SW 1271 (cell line): ENCODE data around the gene SPSB1.
A peak's percentile ranks its signal among the peaks of the same experiment; 100 is the strongest.

Source experiments
- DNase-seq, 2 experiments: peaks; one replicate each; lab custom pipeline; 2025; lab: John Stamatoyannopoulos, UW

The SPSB1 gene

DNA sequence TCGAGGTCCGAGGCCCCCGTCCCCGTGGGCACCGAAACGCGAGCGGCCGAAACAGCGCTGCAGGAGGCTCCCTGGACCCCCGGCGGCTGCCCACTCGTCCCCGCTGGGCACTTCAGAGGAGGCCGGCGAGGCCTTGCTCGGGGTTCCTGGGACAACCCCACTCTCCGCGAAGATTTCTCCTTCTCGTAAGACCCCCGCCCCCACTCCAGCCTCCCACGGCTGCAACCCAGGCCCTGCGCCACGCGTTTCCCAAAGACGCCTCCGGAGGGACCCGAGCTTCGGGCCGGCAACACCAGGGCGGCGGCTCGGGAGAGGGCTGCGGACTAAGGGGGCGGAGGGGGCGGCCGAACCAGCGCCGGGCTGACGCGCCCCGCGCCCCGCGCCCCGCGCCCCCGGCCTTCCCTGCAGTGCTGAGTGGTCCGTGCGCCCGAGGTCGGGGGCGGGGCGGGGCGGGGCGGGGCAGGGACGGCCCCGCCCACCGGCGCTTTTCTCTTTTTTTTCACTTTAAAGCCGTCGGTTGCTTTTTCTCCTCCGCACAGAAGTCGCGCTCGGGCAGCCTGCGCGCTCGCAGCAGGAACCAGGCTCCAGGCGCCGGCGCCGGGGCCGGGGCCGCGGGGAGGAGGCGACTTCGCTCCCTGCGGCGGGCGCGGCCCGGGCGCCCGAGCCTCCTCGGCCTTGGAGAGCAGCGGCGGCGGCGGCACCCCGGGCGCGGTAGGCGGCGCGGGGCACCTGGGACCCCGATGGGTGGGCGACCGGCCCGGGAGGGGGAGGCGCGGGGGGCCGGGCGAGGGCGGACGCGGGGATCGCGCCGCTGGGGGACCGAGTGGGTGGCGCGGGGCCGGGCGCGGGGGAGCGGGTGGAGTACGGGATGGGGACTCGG lies at the start of gene SPSB1:
TSS of gene SPSB1 (plus strand) at position 534 of the 880 bp plus-strand sequence. CDS start 62,998 bp downstream, outside the sequence.
- DNase-seq = peak; percentile 25 to 46

DNA sequence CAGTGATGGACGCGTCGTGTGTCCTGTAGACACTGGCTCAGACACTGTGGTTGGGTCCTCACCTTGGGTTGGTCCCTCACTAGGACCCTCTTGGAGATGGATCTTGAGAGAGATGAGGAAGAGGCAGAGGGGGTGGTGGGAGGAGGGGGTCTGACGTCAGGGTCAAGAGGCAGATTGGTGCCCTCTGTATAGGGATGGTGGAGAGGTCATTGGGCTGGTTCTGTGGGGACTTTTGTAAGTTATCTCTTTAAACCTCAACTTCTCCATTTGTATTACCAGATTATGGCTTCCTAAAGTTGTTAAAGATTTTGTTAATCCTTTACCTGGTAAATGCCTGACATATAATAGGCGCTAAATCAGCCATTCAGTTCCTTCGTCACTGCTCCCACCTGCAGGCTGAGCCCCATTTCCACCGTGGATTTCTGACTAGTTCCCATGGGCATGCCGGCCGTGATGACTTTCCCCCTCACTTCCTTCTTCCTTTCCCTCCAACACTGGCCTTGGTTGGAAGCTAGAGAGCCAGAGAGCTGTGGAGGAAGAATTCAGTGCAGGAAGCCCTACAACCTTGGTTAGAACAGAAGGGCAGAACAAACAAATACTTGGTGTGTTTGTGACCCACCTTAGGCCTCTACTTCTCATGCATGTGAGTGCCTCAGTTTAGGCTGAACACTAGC lies 49.5 kb upstream of the SPSB1 start:
- no peak for DNase-seq

DNA sequence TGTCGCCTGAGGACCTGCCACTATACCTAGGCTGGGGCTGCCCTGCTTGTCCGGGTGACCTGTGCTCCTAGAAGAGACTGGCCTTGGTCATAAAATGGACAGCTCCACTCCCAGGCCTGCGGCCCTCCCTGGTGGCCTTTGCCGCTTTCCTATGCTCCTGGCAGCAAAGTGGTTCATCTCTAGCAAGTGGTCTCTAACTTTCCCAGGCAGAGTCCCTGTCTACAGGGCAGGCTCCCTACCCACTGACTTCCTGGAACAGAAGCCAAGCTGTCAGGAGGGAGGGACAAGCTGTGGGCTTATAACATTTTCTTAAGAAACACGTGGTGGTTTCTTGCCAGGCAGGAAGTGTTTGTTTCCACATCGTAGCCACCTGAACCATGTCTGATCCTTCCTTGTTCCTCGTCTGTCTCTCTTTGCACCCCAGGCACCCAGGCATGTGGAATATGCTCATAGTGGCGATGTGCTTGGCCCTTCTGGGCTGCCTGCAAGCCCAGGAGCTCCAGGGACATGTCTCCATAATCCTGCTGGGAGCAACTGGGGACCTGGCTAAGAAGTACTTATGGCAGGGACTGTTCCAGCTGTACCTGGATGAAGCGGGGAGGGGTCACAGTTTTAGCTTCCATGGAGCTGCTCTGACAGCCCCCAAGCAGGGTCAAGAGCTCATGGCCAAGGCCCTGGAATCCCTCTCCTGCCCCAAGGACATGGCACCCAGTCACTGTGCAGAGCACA lies 48.0 kb upstream of the SPSB1 start:
- no peak for DNase-seq

DNA sequence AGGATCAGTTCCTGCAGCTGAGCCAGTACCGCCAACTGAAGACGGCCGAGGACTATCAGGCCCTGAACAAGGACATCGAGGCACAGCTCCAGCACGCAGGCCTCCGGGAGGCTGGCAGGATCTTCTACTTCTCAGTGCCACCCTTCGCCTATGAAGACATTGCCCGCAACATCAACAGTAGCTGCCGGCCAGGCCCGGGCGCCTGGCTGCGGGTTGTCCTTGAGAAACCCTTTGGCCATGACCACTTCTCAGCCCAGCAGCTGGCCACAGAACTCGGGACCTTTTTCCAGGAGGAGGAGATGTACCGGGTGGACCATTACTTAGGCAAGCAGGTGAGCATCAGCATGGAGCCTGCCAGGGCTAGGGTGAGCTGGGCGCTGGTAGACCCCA lies 47.5 kb upstream of the SPSB1 start:
- DNase-seq = no peak

DNA sequence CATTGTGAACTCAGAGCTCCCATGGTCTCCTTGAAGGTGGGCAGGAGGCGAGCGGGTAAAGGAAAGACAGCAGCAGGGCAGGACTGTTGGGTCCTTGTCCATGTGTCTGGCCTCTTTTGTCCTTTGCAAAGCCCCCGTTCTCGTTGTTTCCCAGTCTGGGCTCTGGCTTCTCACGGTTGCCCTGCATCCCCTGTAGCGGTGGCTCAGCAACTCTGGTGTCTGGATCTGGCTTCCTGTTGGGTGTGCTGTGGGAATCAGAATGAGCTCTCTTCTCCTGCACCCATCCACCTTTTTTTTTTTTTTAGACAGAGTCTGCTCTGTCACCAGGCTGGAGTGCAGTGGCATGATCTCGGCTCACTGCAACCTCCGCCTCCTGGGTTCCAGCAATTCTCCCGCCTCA lies 47.0 kb upstream of the SPSB1 start:
- no peak for DNase-seq

DNA sequence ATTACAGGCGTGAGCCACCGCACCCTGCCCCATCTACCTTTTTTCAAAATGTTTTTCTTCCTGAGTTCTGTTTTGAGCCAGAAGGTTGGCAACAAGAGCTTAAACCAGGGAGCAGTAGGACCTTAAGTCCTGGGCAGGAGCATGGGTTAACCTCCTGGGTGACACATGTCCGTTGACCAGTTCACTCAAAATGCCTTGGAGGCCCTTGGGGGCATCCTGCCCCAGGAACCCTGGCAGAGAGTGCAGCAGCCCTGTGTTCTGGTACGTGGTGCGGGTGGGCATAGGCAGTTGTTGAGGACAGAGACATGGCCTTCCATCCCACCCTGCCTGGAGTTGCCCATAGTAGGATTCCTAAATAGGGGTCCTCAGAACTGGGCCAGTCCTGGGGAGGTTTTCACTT lies 46.5 kb upstream of the SPSB1 start:
- DNase-seq = no peak

DNA sequence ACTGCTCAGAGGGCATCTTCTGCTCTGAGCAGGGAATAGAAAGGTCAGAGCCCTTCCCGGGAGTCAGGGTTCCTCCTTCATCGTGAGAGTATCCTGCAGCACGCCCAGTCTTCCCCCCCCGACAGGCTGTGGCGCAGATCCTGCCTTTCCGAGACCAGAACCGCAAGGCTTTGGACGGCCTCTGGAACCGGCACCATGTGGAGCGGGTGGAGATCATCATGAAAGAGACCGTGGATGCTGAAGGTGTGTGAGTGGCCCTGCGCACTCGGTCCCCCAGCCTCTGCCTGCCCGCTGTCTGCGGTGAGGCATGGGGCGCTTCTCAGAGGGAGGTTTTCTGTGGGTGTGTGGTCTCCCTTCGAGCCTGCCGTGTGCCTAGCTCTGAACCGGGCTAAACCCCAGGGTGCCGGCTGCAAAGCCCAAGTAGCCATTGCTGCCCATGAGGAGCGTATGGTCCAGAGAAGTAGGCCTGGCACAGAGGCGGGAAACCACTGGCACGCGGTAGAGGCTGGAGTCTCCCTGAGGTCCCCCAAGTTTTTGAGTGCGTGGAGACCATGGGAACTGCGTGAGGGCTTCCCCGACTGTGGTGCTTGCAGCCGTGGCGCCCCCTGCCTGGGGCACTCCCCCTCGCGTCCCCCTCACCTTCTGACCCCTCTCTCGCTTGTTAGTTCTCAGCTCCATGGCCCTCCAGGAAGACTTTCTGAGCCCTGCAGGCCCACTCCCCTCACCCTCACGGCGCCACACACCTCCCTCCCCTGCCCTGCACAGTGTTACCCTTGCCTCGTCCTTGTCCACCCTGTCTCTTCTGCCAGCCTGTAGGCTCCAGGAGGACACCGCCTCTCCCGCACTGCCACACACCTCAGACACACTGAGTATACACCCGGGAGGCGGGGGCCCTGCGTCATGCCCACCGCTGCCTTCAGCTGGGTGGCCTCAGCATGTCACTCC lies 45.6 kb upstream of the SPSB1 start:
- no peak for DNase-seq

DNA sequence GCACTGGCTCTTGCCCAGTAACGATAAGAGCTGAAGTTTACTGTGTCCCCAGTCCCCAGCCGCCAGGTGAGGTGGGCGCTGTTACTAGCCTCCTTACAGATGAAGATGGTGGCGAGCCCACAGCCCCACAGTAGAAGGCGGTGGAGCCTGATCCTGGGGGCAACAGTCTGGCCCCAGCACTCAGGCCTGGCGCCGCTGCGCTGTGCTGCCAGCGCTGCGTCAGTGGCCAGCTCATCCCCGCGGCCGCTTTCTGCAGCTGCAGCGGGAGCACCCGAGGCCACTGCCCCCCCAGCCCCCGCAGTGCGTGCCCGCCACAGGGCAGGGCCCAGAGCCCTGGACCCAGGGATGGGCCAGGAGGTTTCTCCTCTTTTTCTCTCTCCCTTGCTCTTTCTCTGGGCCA lies 44.8 kb upstream of the SPSB1 start:
- no peak for DNase-seq

DNA sequence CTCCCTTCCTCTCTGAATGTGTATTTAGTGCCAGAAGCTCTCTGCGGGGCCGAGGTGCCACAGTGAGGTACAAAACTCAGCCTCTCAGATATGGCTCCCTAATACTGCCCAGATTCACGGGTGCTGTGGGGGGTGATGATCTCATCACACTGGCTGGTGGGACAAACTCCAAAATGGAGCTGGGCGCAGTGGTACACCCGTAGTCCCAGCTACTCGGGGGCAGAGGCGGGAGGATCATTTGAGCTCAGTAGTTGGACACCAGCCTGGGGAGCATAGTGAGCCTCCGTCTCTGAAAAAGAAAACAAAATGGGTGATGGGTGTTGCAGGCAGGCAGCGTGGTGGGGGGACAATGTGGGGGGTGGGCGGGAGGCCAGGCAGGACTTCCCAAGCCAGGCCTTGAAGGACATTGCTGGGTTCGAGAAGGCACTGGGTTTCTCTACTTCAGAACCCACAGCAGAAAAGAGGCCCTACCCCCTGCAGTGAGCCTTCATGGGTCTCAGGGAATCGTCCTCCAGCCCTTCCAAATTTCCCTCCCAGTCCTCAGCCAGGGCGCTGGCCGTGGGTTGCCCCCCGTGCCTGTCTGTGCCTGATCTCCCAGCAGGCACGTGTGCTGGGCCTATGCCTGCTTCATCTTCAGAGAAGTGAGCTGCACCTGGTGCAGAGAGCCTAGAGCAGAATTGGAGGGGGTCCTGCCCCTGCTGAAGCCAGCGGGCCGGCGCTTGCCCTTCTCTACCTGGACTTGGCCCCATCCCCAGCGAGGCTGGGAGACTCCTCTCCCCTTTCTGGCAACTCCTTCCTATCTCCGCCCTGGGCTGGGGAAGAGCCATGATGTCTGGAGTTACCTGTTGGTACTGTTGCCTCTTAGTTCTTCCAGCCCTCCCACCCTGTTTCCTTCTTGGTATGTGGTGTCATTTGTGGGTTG lies 44.1 kb upstream of the SPSB1 start:
- no peak for DNase-seq

DNA sequence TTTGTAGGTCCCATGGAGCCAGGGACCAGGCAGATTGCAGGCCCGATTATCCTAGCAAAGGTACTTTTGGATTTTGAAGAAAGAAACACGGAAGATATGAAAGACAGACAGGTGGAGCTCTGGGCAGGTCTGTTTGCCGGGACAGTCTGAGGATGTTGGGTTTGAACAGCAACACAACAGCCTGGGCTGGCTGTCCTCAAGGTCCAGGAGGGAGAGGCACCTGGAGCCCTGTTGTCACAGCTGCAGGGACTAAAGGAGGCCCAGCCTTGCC lies 43.5 kb upstream of the SPSB1 start:
- DNase-seq = no peak

DNA sequence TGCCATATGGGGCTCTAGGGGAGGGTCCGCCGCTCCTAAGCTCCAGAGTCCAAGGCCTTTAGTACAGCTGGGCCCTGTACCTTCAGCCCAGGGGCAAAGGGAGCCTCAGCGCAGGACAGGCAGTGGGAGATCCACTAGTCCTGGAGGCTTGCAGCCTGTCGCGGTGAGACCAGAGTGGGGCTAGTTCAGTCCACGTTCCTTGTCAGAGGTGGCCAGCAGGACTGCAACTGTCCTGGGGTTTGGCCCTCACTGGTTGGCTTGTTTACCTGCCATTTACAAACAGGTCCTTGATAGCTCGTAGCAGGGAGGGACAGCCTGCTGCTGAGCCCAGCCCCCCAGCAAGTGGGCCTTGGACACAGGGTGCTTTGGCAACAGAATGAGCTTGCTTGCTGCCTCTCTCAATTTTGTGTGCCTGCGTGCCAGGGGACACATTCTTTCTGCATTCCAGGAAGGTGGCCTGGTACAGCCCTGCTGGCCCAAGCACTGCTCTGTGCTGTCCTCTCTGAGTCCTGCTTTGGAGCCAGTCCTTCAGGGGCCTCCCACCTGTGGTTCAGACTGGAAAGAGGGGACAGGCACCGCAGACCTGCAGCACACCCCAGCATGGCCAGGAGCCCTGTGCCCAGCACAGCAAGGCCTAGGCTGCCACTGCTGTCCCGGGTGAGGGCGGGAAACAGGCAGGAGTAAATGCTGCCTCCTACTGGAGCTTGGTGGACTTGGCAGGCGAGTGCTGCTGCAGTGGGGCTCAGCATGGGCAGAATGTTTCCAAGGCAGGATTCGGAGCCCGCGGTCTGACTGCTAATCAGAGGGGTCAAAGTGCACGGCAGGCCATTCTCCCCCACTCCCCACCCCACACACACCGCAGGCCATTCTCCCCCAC lies 42.9 kb upstream of the SPSB1 start:
- no peak for DNase-seq

DNA sequence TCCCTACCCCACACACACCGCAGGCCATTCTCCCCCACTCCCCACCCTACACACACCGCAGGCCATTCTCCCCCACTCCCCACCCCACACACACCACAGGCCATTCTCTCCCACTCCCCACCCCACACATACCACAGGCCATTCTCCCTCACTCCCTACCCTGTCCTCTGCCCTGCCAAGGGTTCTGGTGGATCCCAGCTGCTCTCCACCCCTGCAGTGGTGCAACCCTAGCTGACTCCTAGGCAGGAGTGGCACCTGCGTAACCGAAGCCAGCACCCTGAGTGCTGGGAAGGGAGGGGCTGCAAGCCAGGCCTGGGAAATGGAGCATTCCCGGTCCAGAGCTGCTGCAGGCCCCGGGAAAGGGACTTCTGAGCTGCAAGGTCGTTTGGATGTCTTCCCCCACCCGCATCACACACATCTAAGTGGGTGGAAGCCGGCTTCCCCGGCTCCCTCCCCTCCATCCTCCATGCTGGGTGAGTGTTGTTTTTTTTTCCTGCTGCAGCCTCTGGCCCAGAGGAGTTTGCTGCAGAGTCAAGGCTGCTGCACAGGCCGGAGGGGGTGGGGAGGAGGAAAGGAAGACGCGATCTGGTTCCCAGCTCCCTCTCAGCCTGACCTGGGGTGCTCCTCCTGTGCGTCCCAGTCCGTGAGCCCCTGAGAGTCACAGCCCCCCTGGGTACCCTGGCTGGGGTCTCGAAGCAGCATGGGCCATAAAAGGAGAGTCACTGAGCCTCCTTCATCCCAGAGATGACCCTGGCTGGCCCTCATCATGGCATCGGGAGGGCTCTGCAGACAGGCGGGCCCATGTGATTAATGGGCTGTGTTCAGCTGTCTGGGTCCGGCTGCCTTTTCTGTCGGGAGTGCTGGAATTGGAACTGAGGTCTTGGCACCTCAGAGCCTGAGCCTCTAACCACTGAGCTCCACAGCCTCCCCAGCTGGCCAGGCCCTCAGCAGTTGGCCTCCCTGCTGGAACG lies 42.0 kb upstream of the SPSB1 start:
- no peak for DNase-seq

DNA sequence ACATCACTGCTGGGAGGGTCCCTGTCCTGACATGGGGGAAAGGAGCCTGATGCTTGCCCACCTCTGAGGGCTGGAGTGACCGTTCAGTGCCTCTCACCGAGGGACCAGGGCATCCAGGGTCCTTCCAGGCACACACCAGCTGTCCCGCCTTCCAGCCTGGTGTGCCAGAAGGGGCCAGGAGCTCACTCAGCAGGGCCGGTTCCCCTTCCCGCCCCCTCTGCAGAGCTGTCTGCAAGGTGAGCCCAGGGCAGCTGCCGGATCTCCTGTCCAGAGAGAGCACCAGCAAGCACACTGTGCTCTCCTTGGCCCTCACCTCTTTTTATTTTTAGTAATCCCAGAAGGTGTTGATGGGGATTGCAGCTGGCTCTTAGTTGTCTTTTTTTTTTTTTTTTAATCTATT lies 41.2 kb upstream of the SPSB1 start:
- no peak for DNase-seq

DNA sequence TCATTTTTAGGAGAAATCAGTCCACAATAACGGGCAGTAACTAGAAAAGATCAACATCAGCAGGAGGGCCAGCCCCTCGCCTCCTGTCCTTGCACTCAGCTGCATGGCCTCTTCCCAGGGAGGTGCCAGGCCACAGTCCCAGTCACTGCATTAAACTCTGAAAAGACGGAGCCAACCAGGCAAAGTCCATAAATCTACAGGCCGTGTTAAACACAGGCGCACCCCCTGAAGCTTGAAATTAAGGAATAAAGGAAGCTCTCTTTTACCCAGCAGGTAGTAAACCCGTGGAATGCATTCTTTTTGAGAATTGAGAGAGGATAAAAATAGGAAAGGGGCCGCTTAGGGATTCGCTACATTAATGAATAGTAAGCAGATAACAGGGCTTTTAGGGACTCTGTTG lies 39.7 kb upstream of the SPSB1 start:
- no peak for DNase-seq

DNA sequence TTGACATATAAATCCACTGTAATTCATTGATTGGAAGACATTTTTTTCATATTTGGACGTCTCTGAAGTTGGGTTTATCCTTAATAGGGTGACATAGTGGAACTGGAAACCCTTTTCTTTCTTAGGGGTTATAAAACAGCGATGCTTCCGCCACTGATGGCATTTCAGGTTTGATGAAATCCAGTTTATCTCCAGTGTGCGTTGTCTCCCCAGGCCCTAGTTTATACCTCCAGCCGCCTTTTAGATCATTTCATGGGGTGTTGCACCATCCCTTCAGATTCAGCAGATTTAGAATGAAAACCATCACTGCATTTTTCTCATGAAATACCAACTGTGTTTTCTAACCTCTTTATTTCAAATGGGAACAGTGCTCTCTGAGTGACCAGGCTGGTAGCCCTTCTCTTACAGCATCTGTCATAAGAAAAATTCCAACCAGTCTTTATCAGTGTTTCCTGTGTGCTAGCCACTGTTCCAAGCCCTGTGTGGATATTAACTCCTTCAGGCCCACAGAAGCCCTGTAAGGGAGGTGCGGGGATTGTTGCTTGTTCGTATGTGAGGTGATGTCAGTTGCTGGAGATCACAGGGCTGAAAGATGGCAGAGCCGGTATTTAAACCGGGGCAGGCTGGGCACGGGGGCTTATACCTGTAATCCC lies 39.1 kb upstream of the SPSB1 start:
- DNase-seq = no peak

DNA sequence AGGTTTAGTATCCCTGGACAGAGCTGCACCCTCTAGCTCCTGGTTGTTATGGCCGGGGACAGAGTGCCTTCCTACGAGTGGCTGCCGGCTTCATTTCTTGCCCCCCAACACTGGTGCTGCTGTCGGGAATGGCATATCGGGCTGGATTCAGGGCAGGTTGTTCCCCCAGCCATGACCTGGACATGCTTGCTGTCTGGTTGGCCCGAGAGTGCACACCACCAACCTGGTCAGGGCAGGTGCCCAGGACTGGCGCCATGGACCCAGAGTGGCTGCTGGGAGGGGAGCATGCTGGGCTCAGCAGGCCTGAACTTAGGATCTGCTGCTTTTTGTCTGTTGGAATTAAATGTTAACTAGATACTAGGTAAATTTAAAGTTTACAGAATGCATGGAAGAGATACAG lies 36.4 kb upstream of the SPSB1 start:
- no peak for DNase-seq

DNA sequence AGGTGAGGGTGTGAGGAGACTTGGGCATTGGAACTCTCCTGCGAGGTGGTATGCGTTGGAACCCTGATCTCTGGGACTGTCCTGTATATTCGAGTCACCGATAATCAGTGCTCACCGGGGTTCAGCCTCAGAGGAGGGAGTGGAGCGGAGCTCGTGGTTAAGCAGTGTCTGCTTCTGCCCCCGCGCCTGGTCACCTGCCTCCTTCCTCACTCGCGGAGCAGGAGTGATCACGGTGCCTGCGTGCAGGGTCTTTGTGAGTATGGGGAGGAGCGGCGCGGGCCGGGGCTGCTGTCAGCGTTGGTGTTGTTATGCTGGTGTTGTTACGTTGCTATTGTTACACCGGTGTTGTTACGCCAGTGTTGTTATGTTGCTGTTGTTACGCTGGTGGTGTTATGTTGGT lies 34.8 kb upstream of the SPSB1 start:
- DNase-seq = no peak

DNA sequence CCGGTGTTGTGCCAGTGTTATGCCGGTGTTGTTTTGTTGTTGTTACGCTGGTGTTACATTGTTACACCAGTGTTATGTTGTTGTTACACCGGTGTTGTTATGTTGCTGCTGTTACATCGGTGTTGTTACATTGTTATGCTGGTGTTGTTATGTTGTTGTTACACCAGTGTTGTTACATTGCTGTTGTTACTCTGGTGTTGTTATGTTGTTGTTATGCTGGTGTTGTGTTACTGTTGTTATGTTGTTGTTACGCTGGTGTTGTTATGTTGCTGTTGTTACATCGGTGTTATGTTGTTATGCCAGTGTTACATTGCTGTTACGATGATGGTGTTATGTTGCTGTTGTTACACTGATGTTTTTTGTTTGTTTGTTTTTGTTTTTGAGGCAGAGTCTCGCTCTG lies 34.1 kb upstream of the SPSB1 start:
- DNase-seq = no peak
